Naive thymus-derived CD8-positive, alpha-beta T cell (primary cell): Measurements from ENCODE around the gene FAM83F. TPM values are rescaled to one million over a fixed set of nuclear protein-coding genes. Genes with fewer than 3 reads are reported as not detected.

ENCODE experiments used
- ATAC-seq, 2 donors: fragments of 150-1000 bp; cut with Tn5 transposase in 1 of 2; sonication (Bioruptor Pico), chemical (Tn5 transposase) in 1 of 2; 1 replicate in 1 of 2; 2 replicates in 1 of 2; pipeline ENCODE4 v1.10.0; 2021; ENCODE audit warnings: mild to moderate bottlenecking in 2 of 2, moderate library complexity in 2 of 2
- POLR2A ChIA-PET: fragments of 350-600 bp; sonication (Branson Sonifier 250); formaldehyde crosslinking; loops from one replicate; lab custom pipeline; 2021; ENCODE audit warnings: antibody characterized with exemption; lab: Charles Lee
- DNase-seq, 10 donors: peaks; one replicate each; pipeline versions ENCODE4 v3.0.0 to v3.0.0-alpha.2; 2020 to 2022
- H3K27ac Mint-ChIP-seq, 10 donors: one replicate each; pipeline ENCODE4 v1.8.0; 2020 to 2022; ENCODE audit warnings: mild to moderate bottlenecking in 10 of 10, mixed read lengths in 10 of 10, moderate library complexity in 4 of 10, inconsistent platforms in 1 of 10
- H3K27me3 Mint-ChIP-seq, 5 donors: one replicate each; pipeline ENCODE4 v1.8.0; 2021 to 2022; ENCODE audit warnings: mixed read lengths in 5 of 5
- H3K36me3 Mint-ChIP-seq, 3 donors: one replicate each; pipeline ENCODE4 v1.8.0; 2020 to 2022; ENCODE audit warnings: mixed read lengths in 3 of 3, mild to moderate bottlenecking in 2 of 3, inconsistent platforms in 1 of 3
- H3K4me1 Mint-ChIP-seq, 4 donors: one replicate each; pipeline ENCODE4 v1.8.0; 2021 to 2022; ENCODE audit warnings: mixed read lengths in 4 of 4
- H3K4me3 Mint-ChIP-seq, 10 donors: one replicate each; pipeline ENCODE4 v1.8.0; 2020 to 2022; ENCODE audit warnings: mild to moderate bottlenecking in 10 of 10, mixed read lengths in 10 of 10, moderate library complexity in 6 of 10, inconsistent platforms in 1 of 10
- H3K9me3 Mint-ChIP-seq, 9 donors: one replicate each; pipeline ENCODE4 v1.8.0; 2020 to 2022; ENCODE audit warnings: mixed read lengths in 9 of 9, mild to moderate bottlenecking in 3 of 9, inconsistent platforms in 1 of 9, moderate library complexity in 1 of 9
- polyA plus RNA-seq, 3 donors: library from polyadenylated mRNA; unstranded; fragments of 300-500 nt; fragmentation: Illumina TruSeq; gene quantifications; one replicate each; pipeline ENCODE4 v1.2.3, GENCODE V29; 2021
- total RNA-seq, 8 experiments: library from RNA in 2 of 8; stranded (reverse) in 2 of 8; gene quantifications; one replicate each; pipeline ENCODE4 v1.2.3 and lab custom pipeline; 2021 to 2026

Gene FAM83F
- total and polyA plus RNA-seq, 5 experiments from 2014 or later, result 0.01 to 1.2 (median 0.22) TPM; not detected in 1

GRCh38 chr22:40057652-40058051 lies 62.9 kb downstream of the FAM83F start:
- Mint-ChIP-seq H3K36me3 (peaks cover 0 to 19% (median 0%) of the 10 kb centered on the region in 3 donors), H3K27me3 (no peaks in the 10 kb centered on the region), H3K9me3 (no peaks in the 10 kb centered on the region), H3K4me3 (peak overlapping the region in 8 of 10 donors; percentile 1 to 74 (median 44)), H3K4me1 (peaks cover 42 to 84% (median 73%) of the 10 kb centered on the region in 4 donors), H3K27ac (peak overlapping the region in 6 of 10 donors; percentile 1 to 90 (median 36))
- ATAC-seq (no peak), DNase-seq (no peak)
- POLR2A ChIA-PET, result interaction anchor here (4.7 kb wide), 1 partner anchor 13 kb away, joined by 42 read pairs; no protein-coding TSS in a partner anchor

GRCh38 chr22:40058265-40058664 lies 63.5 kb downstream of the FAM83F start:
- ATAC-seq, result peak; percentile 25 to 41
- Mint-ChIP-seq H3K27me3 (no peaks in the 10 kb centered on the region), H3K4me1 (peaks cover 42 to 83% (median 74%) of the 10 kb centered on the region in 4 donors), H3K9me3 (no peaks in the 10 kb centered on the region), H3K4me3 (peak overlapping the region in 8 of 10 donors; percentile 15 to 74 (median 62)), H3K36me3 (peaks cover 0 to 18% (median 0%) of the 10 kb centered on the region in 3 donors), H3K27ac (peak overlapping the region in 7 of 10 donors; percentile 27 to 90 (median 68))
- POLR2A ChIA-PET, result interaction anchor here (0.9 to 1.0 kb wide), 2 partner anchors 13 to 277 kb away, joined by 4 to 5 read pairs; no protein-coding TSS in a partner anchor
- DNase-seq, result peak in 1 of 10 donors; percentile 12

GRCh38 chr22:40065981-40066380 lies 71.2 kb downstream of the FAM83F start:
- Mint-ChIP-seq H3K36me3 (peaks cover 0 to 11% (median 0%) of the 10 kb centered on the region in 3 donors), H3K4me3 (peak overlapping the region in 7 of 10 donors; percentile 15 to 69 (median 34)), H3K9me3 (no peaks in the 10 kb centered on the region), H3K4me1 (peaks cover 35 to 80% (median 73%) of the 10 kb centered on the region in 4 donors), H3K27ac (peak overlapping the region in 3 of 10 donors; percentile 19 to 84 (median 71)), H3K27me3 (no peaks in the 10 kb centered on the region)
- DNase-seq (no peak), ATAC-seq (peak in 1 of 2 donors; percentile 20)
- POLR2A ChIA-PET, result interaction anchor here (0.5 to 1.2 kb wide), 3 partner anchors 8 to 161 kb away, joined by 3 to 4 read pairs (median 4); no protein-coding TSS in a partner anchor

GRCh38 chr22:40067639-40068038 lies 72.9 kb downstream of the FAM83F start:
- Mint-ChIP-seq H3K4me1 (peaks cover 37 to 88% (median 80%) of the 10 kb centered on the region in 4 donors), H3K4me3 (peak overlapping the region in 5 of 10 donors; percentile 10 to 55 (median 43)), H3K27me3 (no peaks in the 10 kb centered on the region), H3K27ac (peak overlapping the region in 2 of 10 donors; percentile 33 to 63), H3K36me3 (peaks cover 0 to 14% (median 0%) of the 10 kb centered on the region in 3 donors), H3K9me3 (no peaks in the 10 kb centered on the region)
- POLR2A ChIA-PET, result no interaction called here
- no peak for DNase-seq
- ATAC-seq, result no peak

- Mint-ChIP-seq H3K4me1 (peaks cover 36 to 82% (median 76%) of the 10 kb centered on the region in 4 donors), H3K9me3 (no peaks in the 10 kb centered on the region)
- POLR2A ChIA-PET, result interaction anchor here (0.6 to 1.4 kb wide), 4 partner anchors 17 to 74 kb away, joined by 3 read pairs; no protein-coding TSS in a partner anchor
These were observed 75.9 kb downstream of the FAM83F start for GRCh38 chr22:40070701-40071100.

GRCh38 chr22:40071720-40072119 lies 77.0 kb downstream of the FAM83F start:
- POLR2A ChIA-PET, result no interaction called here
- Mint-ChIP-seq H3K4me1 (peaks cover 37 to 82% (median 76%) of the 10 kb centered on the region in 4 donors), H3K36me3 (peaks cover 0 to 12% (median 0%) of the 10 kb centered on the region in 3 donors), H3K9me3 (no peaks in the 10 kb centered on the region), H3K27ac (no peak overlapping the region), H3K4me3 (no peak overlapping the region), H3K27me3 (no peaks in the 10 kb centered on the region)
- ATAC-seq (no peak), DNase-seq (no peak)

More at GRCh38 chr22:40070701-40071100, 75.9 kb downstream of the FAM83F start:
- Mint-ChIP-seq H3K27ac (no peak overlapping the region), H3K27me3 (no peaks in the 10 kb centered on the region), H3K4me3 (peak overlapping the region in 2 of 10 donors; percentile 33 to 37), H3K36me3 (peaks cover 0 to 12% (median 0%) of the 10 kb centered on the region in 3 donors)
- ATAC-seq (no peak), DNase-seq (no peak)

- POLR2A ChIA-PET, result interaction anchor here (0.7 to 0.8 kb wide), 2 partner anchors 22 to 474 kb away, joined by 3 read pairs; no protein-coding TSS in a partner anchor
- DNase-seq (peak in 1 of 10 donors; percentile 8), ATAC-seq (peak; percentile 51 to 52)
- no peaks in the 10 kb centered on the region for H3K9me3 Mint-ChIP-seq
- H3K27ac Mint-ChIP-seq, result peak overlapping the region in 9 of 10 donors; percentile 29 to 93 (median 79)
- H3K27me3 Mint-ChIP-seq, result no peaks in the 10 kb centered on the region
- peaks cover 0 to 3% (median 0%) of the 10 kb centered on the region in 3 donors for H3K36me3 Mint-ChIP-seq
- peak overlapping the region; percentile 9 to 82 (median 60) for H3K4me3 Mint-ChIP-seq
- H3K4me1 Mint-ChIP-seq, result peaks cover 34 to 67% (median 47%) of the 10 kb centered on the region in 4 donors
These were observed 82.2 kb downstream of the FAM83F start for GRCh38 chr22:40076702-40077645.

- DNase-seq (no peak), ATAC-seq (no peak)
- POLR2A ChIA-PET, result interaction anchor here (0.8 to 1.4 kb wide), 2 partner anchors 23 to 33 kb away, joined by 3 read pairs; no protein-coding TSS in a partner anchor
- no peaks in the 10 kb centered on the region for H3K27me3 Mint-ChIP-seq
- H3K9me3 Mint-ChIP-seq, result no peaks in the 10 kb centered on the region
- peaks cover 34 to 62% (median 45%) of the 10 kb centered on the region in 4 donors for H3K4me1 Mint-ChIP-seq
- peak overlapping the region in 4 of 10 donors; percentile 20 to 54 (median 40) for H3K27ac Mint-ChIP-seq
- no peaks in the 10 kb centered on the region for H3K36me3 Mint-ChIP-seq
- H3K4me3 Mint-ChIP-seq, result peak overlapping the region in 3 of 10 donors; percentile 33 to 55 (median 50)
These were observed 82.9 kb downstream of the FAM83F start for GRCh38 chr22:40077646-40078016.

GRCh38 chr22:40081662-40082061 lies 86.9 kb downstream of the FAM83F start:
- no peaks in the 10 kb centered on the region for H3K9me3 Mint-ChIP-seq
- H3K27ac Mint-ChIP-seq, result peak overlapping the region in 1 of 10 donors; percentile 14
- H3K36me3 Mint-ChIP-seq, result peaks cover 0 to 2% (median 0%) of the 10 kb centered on the region in 3 donors
- H3K4me3 Mint-ChIP-seq, result no peak overlapping the region
- POLR2A ChIA-PET, result no interaction called here
- peaks cover 21 to 43% (median 25%) of the 10 kb centered on the region in 4 donors for H3K4me1 Mint-ChIP-seq
- ATAC-seq, result no peak
- H3K27me3 Mint-ChIP-seq, result no peaks in the 10 kb centered on the region
- DNase-seq, result no peak

- no peak overlapping the region for H3K4me3 Mint-ChIP-seq
- peaks cover 15 to 43% (median 24%) of the 10 kb centered on the region in 4 donors for H3K4me1 Mint-ChIP-seq
- POLR2A ChIA-PET, result no interaction called here
- H3K27me3 Mint-ChIP-seq, result no peaks in the 10 kb centered on the region
- no peak for DNase-seq
- peaks cover 0 to 2% (median 0%) of the 10 kb centered on the region in 3 donors for H3K36me3 Mint-ChIP-seq
- H3K9me3 Mint-ChIP-seq, result no peaks in the 10 kb centered on the region
- no peak for ATAC-seq
- no peak overlapping the region for H3K27ac Mint-ChIP-seq
These were observed 87.4 kb downstream of the FAM83F start for GRCh38 chr22:40082184-40082583.

GRCh38 chr22:40083794-40084193 lies 89.0 kb downstream of the FAM83F start:
- no peak for DNase-seq
- no peak overlapping the region for H3K27ac Mint-ChIP-seq
- peaks cover 0 to 2% (median 0%) of the 10 kb centered on the region in 3 donors for H3K36me3 Mint-ChIP-seq
- H3K9me3 Mint-ChIP-seq, result no peaks in the 10 kb centered on the region
- H3K27me3 Mint-ChIP-seq, result no peaks in the 10 kb centered on the region
- POLR2A ChIA-PET, result interaction anchor here (0.8 to 1.0 kb wide), 2 partner anchors 28 to 37 kb away, joined by 3 read pairs; no protein-coding TSS in a partner anchor
- peaks cover 8 to 45% (median 31%) of the 10 kb centered on the region in 4 donors for H3K4me1 Mint-ChIP-seq
- no peak overlapping the region for H3K4me3 Mint-ChIP-seq
- no peak for ATAC-seq

GRCh38 chr22:40084246-40084645 lies 89.5 kb downstream of the FAM83F start:
- POLR2A ChIA-PET, result interaction anchor here (1.0 kb wide), 1 partner anchor 37 kb away, joined by 3 read pairs; no protein-coding TSS in a partner anchor
- no peak for ATAC-seq

More at GRCh38 chr22:40084246-40084645, 89.5 kb downstream of the FAM83F start:
- Mint-ChIP-seq H3K4me3 (no peak overlapping the region), H3K36me3 (peaks cover 0 to 2% (median 0%) of the 10 kb centered on the region in 3 donors), H3K27me3 (no peaks in the 10 kb centered on the region), H3K27ac (no peak overlapping the region), H3K4me1 (peaks cover 7 to 44% (median 32%) of the 10 kb centered on the region in 4 donors), H3K9me3 (no peaks in the 10 kb centered on the region)
- no peak for DNase-seq
